PFSK-1 (cell line): ENCODE results near the gene S100A14.

Source experiments
- FOXP2 ChIP-seq: optimal IDR thresholded peaks from 2 replicates; pipeline ENCODE3; 2011; ENCODE audit warnings: borderline replicate concordance, control low read depth, inconsistent platforms; ENCODE audit not compliant: insufficient read depth; ENCODE audit errors: extremely low read length, extremely low read depth
- POLR2AphosphoS5 ChIP-seq: IDR thresholded peaks from 2 replicates; pipeline ENCODE4 v1.6.1; 2012; ENCODE audit warnings: low read depth, mild to moderate bottlenecking, control low read depth, low read length, moderate library complexity
- SIN3A ChIP-seq: IDR thresholded peaks from 2 replicates; pipeline ENCODE4 v1.6.1; 2012; ENCODE audit warnings: mild to moderate bottlenecking, low read length, moderate library complexity, borderline replicate concordance; ENCODE audit not compliant: insufficient read depth
- TF ChIP-seq, protein P1 (sequence below), 2 experiments: IDR thresholded peaks; 2 replicates each; pipeline versions ENCODE4 v1.6.1 to v1.8.0; 2011 to 2012; ENCODE audit warnings: low read depth in 2 of 2, low read length in 2 of 2, control low read depth in 1 of 2, inconsistent platforms in 1 of 2, mild to moderate bottlenecking in 1 of 2, moderate library complexity in 1 of 2; ENCODE audit not compliant: insufficient read depth in 1 of 2

GRCh38 chr1:153567621-153568366 is 48.3 kb downstream of the S100A14 start:
- TF ChIP-seq SIN3A (no peak), POLR2AphosphoS5 (no peak), FOXP2 (no peak)
- TF ChIP-seq, protein P1, sequence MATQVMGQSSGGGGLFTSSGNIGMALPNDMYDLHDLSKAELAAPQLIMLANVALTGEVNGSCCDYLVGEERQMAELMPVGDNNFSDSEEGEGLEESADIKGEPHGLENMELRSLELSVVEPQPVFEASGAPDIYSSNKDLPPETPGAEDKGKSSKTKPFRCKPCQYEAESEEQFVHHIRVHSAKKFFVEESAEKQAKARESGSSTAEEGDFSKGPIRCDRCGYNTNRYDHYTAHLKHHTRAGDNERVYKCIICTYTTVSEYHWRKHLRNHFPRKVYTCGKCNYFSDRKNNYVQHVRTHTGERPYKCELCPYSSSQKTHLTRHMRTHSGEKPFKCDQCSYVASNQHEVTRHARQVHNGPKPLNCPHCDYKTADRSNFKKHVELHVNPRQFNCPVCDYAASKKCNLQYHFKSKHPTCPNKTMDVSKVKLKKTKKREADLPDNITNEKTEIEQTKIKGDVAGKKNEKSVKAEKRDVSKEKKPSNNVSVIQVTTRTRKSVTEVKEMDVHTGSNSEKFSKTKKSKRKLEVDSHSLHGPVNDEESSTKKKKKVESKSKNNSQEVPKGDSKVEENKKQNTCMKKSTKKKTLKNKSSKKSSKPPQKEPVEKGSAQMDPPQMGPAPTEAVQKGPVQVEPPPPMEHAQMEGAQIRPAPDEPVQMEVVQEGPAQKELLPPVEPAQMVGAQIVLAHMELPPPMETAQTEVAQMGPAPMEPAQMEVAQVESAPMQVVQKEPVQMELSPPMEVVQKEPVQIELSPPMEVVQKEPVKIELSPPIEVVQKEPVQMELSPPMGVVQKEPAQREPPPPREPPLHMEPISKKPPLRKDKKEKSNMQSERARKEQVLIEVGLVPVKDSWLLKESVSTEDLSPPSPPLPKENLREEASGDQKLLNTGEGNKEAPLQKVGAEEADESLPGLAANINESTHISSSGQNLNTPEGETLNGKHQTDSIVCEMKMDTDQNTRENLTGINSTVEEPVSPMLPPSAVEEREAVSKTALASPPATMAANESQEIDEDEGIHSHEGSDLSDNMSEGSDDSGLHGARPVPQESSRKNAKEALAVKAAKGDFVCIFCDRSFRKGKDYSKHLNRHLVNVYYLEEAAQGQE (IDR thresholded peaks at IDR 0.05; ENCODE audit: insufficient read depth in 1 of 2, low read depth in 2 of 2, low read length in 2 of 2), result no peak
